CD4-positive, alpha-beta T cell treated with Interleukin-17A for 1 hour (primary cell): Measurements from ENCODE around the gene FLRT2.

Experiments used
- DNase-seq: peaks from one replicate; pipeline ENCODE4 v3.0.0-alpha.2; 2020

Gene FLRT2

DNA sequence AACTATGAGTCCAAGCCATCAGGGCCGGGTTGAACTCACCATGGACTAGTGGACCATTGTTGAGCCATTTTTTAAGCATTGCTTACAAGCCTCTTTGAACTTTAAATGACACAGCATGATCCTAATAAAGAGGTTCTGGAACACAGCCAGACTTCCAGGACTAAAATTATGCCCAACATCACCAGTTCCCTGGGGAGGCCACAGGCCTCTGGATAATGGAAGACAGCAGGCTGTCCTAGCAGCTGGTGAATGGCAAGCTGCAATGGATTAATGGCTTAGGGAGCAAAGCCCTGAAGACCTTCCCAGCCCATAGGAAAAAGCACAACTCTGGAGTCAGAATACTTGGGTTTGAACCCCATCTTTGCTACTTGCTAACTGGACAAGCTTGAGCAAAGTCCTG lies 71.3 kb downstream of the FLRT2 start:
- no peak for DNase-seq

DNA sequence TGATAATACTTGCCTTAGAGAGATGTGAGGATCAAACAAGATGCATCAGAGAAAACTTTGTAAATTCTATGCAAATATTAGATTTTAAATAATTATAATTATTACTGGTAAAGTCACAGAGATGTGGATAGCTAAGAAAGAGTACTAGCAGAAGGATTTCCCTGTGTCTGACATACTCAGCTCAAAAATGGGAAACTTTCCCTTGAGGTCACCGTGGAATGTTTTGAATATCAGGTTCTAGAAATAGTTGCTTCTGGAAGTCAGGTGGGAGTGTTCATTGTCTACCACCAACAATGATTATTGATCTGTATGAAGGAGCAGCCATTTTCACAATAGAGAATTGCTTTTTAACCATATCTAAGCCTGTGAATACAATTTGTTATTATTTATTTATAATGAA lies 71.7 kb downstream of the FLRT2 start:
- DNase-seq = no peak

- no peak for DNase-seq
Observed at GRCh38 chr14:85602345-85602744, 72.4 kb downstream of the FLRT2 start.

- DNase-seq = no peak
Observed at GRCh38 chr14:85604021-85604420, 74.1 kb downstream of the FLRT2 start.

GRCh38 chr14:85604714-85605113 lies 74.8 kb downstream of the FLRT2 start:
- DNase-seq = no peak

GRCh38 chr14:85607651-85608081 lies 77.7 kb downstream of the FLRT2 start:
- DNase-seq = no peak

DNA sequence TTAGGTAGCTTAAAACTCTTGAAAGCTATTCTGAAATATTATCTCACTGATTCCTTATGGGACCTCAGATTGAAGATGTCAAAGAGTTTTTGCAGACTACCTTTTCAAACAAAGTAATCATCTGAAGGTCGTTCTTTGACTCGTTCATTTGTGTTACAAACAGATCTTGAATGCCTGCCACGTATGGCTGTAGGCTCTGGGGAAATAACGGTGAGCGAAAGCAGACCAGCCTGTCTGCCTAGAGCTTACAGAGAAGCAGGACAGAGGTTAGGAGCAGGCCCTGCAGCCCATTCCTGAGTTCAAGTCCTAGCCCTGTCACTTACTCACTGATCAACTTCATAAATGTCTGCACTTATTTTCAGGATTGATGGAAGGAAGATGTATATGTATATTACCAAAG lies 83.6 kb downstream of the FLRT2 start:
- no peak for DNase-seq

GRCh38 chr14:85616386-85616885 lies 86.5 kb downstream of the FLRT2 start:
- no peak for DNase-seq

DNA sequence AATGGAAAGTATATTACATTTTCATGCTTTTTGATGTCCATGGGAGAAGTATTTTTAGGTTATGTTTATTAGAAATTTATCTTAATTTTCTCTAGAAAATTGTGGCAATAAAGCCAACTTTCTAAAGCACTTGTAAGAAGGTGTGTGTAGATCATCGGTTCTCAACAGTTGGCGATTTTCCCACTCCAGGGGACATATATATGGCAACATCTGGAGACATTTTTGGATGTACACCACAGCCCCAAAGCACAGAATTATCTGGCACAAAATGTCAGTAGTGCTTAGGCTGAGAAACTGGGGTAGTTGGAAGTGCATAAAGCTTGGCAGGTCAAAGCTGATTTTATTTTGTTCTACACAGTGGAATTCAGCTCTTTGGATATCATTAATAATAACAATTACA lies 86.9 kb downstream of the FLRT2 start:
- no peak for DNase-seq

- DNase-seq = no peak
Observed at GRCh38 chr14:85617791-85618190, 87.8 kb downstream of the FLRT2 start.

DNA sequence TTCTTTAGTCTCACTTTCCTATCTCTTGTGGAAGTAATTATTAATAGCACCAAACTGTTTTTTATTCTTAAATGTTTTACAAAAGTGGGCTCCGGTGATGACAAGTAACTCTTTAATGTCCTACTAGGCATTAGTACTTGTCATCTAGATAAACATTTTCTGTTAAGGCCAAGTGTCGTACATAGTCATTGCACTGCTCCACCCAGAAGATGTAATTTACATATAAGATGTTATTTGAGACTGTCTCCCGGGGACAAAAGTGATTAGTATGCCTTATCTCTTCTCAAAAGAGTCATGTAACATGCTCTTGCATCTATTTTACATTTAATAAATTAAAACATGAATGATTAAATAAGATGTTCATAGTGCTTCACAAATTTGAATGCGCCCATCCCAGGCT lies 88.4 kb downstream of the FLRT2 start:
- no peak for DNase-seq

- DNase-seq = no peak
Observed at GRCh38 chr14:85618978-85619377, 89.0 kb downstream of the FLRT2 start.

- DNase-seq = no peak
Observed at GRCh38 chr14:85619851-85620250, 89.9 kb downstream of the FLRT2 start.

GRCh38 chr14:85620947-85621346 lies 91.0 kb downstream of the FLRT2 start:
- no peak for DNase-seq

DNA sequence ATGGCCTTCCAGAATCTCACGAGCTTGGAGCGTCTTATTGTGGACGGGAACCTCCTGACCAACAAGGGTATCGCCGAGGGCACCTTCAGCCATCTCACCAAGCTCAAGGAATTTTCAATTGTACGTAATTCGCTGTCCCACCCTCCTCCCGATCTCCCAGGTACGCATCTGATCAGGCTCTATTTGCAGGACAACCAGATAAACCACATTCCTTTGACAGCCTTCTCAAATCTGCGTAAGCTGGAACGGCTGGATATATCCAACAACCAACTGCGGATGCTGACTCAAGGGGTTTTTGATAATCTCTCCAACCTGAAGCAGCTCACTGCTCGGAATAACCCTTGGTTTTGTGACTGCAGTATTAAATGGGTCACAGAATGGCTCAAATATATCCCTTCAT lies 92.2 kb downstream of the FLRT2 start:
- DNase-seq = no peak

DNA sequence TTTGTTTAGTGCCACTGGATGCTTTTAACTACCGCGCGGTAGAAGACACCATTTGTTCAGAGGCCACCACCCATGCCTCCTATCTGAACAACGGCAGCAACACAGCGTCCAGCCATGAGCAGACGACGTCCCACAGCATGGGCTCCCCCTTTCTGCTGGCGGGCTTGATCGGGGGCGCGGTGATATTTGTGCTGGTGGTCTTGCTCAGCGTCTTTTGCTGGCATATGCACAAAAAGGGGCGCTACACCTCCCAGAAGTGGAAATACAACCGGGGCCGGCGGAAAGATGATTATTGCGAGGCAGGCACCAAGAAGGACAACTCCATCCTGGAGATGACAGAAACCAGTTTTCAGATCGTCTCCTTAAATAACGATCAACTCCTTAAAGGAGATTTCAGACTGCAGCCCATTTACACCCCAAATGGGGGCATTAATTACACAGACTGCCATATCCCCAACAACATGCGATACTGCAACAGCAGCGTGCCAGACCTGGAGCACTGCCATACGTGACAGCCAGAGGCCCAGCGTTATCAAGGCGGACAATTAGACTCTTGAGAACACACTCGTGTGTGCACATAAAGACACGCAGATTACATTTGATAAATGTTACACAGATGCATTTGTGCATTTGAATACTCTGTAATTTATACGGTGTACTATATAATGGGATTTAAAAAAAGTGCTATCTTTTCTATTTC lies 93.2 kb downstream of the FLRT2 start:
- DNase-seq = no peak

GRCh38 chr14:85625925-85626585 lies 96.1 kb downstream of the FLRT2 start:
- DNase-seq = no peak

DNA sequence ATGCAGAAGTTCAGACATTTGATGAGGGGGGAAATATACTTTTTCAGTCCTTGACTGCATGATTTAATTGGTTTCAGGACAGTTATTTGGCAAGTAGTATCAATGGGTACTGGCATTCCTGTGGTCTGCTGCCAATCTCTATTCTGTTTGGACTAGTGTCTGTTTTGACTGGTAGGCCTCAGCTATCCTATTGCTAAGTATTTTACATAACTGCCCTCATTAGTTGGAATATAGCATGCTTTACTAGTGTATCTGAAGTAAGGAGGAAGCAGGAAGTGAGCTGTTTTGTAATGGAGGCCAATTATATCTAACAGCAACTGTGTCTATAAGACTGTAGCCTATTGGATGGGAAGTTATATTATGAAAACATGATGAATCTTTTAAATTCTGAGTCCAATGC lies 104.3 kb downstream of the FLRT2 start:
- DNase-seq = no peak

DNA sequence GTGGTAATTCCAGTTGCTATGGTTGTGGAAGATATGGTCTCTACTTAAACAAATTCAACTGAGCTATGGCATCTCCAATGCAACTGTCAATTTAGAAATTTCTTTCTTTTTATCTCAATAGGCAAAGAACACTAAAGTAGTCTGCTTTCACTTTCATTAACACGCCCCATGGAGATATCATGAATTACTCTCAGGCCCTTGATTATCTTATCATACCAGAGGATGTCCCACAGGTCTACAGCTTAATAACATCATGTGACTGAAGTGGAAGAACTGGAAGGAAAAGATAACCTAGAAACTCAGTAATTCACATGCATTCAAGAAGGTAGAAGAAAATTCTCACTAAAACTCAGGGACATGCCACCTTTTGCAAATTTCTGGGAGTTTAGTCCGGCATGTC lies 114.3 kb downstream of the FLRT2 start:
- no peak for DNase-seq

GRCh38 chr14:85653029-85653428 lies 123.1 kb downstream of the FLRT2 start:
- DNase-seq = no peak

DNA sequence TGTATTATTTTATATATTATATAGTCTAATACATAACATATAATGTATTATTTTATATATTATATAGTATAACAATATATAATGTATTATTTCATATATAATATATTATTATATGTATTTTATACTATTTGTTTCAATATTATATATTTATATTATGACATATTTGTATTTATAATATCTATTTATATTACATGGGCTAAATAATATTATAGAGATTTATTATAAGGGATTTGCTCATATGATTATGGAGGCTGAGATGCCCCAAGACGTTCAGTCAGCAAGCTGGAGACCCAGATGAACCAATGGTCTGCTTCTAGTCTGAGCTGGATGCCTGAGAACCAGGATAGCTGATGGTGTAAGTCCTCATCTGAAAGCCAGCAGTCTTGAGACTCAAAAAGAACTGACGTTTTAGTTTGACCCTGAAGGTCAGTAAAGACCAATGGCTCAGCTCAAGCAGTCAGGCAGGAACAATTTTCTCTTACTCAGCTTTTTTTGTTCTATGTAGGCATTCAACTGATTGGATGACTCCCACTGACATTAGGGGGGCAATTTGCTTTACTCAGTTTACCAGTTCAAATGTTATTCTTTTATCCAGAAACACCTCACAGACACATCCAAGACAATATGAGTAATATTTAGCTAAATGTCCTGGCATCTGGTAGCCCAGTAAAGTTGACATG lies 130.4 kb downstream of the FLRT2 start:
- no peak for DNase-seq

- DNase-seq = no peak
Observed at GRCh38 chr14:85662096-85662495, 132.2 kb downstream of the FLRT2 start.

- no peak for DNase-seq
Observed at GRCh38 chr14:85663256-85663655, 133.3 kb downstream of the FLRT2 start.

GRCh38 chr14:85663667-85664066 lies 133.7 kb downstream of the FLRT2 start:
- DNase-seq = no peak
